Gastroesophageal sphincter (tissue), 3 donors: Measurements from ENCODE around the gene GUCA1A.

Source experiments
- EP300 ChIP-seq: sonication (generic); formaldehyde crosslinking; IDR thresholded peaks from one replicate; pipeline ENCODE4 v1.6.1; 2017; ENCODE audit warnings: antibody characterized with exemption, mild to moderate bottlenecking
- POLR2A ChIP-seq, 2 donors: fragments of 450-650 bp; IDR thresholded peaks; one replicate each; pipeline ENCODE4 v1.6.1; 2017; ENCODE audit warnings: antibody characterized with exemption in 2 of 2, mild to moderate bottlenecking in 2 of 2, moderate library complexity in 1 of 2
- TF ChIP-seq, protein P1 (sequence below), 4 experiments: fragments of 200-600 bp in 2 of 4; fragments of 450-650 bp in 2 of 4; sonication (generic) in 1 of 4; IDR thresholded peaks; one replicate each; pipeline ENCODE4 v1.5.1; 2017 to 2019; ENCODE audit warnings: antibody characterized with exemption in 4 of 4, mild to moderate bottlenecking in 2 of 4, moderate library complexity in 2 of 4

- TF ChIP-seq, protein P1, sequence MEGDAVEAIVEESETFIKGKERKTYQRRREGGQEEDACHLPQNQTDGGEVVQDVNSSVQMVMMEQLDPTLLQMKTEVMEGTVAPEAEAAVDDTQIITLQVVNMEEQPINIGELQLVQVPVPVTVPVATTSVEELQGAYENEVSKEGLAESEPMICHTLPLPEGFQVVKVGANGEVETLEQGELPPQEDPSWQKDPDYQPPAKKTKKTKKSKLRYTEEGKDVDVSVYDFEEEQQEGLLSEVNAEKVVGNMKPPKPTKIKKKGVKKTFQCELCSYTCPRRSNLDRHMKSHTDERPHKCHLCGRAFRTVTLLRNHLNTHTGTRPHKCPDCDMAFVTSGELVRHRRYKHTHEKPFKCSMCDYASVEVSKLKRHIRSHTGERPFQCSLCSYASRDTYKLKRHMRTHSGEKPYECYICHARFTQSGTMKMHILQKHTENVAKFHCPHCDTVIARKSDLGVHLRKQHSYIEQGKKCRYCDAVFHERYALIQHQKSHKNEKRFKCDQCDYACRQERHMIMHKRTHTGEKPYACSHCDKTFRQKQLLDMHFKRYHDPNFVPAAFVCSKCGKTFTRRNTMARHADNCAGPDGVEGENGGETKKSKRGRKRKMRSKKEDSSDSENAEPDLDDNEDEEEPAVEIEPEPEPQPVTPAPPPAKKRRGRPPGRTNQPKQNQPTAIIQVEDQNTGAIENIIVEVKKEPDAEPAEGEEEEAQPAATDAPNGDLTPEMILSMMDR (IDR thresholded peaks at IDR 0.05) = no peak
- TF ChIP-seq POLR2A (IDR thresholded peaks at IDR 0.05) (no peak), EP300 (no peak)
Measured at GRCh38 chr6:42204768-42205282, 31.7 kb downstream of the GUCA1A start.
